NCI-H2227 (cell line): ENCODE data around the gene ECI1.

Source experiments
- DNase-seq: peaks from one replicate; lab custom pipeline; 2025; ENCODE audit not compliant: unreplicated experiment; lab: John Stamatoyannopoulos, UW

ECI1 gene

DNA sequence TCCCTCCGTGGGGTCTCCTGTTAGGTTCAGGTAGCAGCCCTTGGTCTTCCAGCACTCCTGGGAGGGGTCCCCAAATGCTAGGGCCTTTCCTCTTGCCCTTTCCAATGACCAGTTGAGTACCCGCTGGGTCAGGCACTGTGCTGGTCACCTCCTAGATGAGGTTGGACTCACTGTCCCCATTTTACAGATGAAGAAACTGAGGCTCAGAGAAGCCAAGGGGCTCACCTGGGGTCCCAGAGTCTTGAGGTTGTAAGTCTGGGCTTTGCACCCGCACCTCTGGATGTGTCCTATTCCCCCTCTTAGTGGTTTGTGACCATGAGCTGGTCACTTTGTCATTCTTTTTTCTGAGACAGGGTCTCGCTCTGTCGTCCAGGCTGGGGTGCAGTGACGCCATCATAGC is 53.6 kb downstream of the ECI1 start:
- no peak for DNase-seq

DNA sequence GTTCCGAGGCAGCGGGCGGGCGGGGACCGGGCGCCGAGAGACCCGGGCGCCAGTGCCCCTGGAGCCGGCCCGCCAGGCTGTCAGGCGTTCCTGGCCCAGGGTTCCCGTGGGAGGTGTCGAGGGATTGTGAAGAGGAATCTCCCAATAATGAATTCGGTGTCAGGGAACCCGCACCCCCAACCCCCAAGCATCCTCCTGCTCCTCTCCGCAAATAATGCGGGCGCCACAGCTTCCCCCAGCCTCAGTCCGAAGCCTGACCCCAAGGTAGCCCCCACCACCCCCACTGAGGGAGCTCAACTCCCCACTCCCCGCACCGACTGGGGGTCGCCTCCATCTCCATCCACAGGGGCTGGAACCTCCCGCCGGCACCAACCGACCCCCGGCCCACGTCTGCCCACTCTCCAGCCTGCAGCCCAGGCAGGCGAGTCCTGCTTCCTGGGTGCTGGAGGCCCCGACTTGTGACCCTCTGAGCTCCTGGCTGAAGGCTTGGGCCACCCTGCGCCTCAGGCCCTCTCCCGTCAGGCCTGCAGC is 54.3 kb downstream of the ECI1 start:
- no peak for DNase-seq

DNA sequence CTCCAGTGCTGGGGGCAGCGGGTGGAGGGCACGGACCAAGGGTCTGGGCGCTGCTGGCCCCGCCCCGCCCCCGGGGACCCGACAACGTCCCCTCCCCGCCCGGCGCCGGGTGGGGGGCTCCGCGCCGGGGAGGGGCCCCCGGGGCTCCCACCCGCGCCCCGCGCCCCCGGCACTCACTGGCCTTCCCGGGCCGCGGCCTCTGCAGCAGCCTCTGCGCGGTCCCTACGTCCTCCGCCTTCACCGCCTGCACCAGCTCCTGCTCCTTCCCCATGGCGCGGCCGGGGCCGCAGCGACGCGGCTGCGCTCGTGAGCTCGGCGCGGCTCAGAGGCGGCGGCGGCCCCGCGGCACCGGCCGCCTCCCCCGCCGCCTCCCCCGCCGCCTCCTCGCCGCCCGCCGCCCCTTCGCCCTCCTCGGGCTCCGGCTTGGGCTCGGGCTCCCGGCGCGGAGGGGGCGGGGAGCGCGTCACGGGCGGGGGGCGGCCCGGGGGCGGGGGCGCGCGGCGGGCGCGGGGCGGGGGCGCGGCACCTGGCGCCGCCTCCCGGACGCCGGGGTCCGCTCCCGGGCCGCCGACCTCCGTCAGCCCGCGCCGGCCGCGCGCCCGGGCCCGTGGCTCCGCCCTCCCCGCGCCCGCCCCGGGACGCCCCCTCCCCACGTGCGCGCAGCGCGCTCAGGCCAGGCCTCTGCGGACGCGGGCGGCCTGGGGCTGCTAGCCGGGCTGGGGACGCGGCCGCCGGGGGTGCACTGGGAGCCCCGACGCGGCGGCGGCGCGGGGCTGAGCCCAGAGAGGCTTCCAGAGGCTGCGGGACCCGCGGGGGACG is 55.0 kb downstream of the ECI1 start, which contains the start of gene CASKIN1:
CASKIN1 (minus strand) TSS at position 444 of the 819 bp plus-strand sequence; CDS start at position 271, 173 bp downstream.
- DNase-seq = peak; percentile 56

DNA sequence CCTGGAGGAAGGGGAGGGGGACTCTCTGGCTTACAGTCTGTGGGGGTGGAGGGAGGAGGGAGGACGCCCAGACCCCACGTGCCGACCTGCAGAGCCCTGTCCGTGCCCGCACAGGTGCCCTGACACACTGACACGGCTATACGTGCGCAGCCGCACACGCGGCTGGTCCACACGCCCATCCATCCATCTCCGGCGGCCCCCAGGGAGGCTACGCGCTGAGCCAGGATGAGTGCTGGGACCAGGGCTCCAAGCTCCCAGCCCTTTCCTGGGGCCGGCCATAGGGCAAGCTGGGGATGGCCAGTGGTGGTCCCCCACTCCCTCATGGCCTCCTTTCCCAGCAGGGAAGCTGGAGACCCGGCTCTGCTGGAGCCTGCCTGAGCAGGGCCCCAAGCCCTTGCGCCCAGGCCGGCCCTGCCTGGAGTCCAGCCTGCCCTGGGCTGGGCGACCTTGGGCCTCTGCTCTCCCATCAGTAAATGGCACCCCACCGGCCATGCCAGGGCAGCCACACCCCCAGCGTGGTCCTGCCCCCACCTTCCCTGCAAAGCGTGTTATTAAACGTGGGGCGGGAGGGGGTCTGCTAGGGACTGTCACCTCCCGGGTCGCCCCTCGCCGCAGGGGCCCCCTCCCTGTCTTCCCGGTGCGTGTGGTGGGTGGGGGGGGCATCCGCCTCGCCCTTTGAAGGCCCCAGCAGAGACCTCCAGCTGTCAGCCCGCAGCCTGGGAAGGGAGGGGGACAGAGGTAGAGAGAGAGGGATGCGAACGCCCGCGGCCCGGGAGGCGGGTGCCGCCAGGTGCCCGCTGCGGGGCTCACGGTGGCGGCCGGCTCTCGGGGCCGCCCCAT is 55.8 kb downstream of the ECI1 start:
- no peak for DNase-seq

DNA sequence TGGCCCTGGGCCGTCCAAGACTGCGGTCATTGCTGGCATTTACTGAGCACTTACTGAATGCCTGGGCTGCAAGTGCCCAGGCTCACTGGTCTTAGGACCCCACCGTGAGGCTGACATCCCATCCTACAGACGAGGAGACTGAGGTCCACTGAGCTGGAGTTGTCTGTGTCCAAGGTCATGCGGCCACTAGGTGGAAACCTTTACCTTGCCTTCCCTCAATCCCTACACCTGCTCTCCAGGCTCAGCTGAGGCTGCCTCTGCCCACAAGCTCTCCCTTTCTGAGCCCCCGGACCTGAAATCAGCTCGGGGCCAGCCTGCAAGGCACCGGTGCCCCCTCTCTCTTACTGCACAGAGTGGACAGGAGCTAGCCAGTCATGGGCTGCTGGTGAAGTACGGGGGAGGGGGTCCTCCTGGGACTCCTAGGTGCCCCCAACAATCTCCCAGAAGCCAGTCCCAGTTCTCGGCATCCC is 56.5 kb downstream of the ECI1 start:
- peak; percentile 31 for DNase-seq

DNA sequence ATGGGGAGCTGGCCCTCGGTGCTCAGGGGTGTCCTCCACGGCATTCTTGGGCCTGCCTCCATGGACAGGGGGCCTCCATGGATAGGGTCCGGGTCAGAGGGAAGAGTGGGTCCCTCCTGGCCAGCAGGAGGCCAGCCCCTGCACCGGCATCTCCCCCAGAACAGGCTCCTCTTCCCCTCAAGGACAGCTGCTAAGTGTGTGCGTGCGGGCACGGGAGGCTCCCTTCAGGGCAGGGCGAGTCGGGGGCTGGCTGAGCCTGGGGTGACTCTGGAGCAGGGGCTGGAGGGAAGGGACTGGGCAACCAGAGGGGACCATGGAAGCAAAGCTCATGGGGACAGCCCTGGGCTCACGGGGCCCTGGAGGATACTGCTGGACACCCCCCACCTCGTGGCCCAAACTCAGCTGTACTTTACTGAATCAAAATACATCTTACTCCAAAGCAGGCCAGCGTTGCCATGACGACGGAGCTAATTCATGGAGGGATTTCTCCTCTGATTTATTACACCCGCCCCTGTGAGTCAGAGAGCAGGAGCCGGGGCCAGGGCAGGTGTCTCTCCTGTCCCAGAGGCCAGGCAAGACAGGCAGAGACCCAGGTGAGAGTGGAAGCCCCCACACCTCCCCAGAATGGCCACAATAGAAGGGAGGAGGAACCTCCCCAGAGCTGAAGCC is 57.1 kb downstream of the ECI1 start:
- peak; percentile 85 for DNase-seq

DNA sequence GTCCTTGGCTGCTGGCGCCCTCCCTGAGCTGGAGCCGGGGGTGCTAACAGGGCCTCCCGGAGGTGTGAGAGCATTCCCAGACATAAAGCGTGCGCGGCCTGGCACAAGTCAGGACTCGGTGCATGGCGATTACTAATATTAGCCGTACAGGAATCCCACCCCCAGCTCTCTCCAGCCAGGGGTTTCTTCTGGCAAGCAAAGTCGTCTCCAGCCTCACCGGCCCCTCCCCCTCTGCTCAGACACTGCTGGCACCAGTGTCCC is 60.0 kb downstream of the ECI1 start:
- no peak for DNase-seq

DNA sequence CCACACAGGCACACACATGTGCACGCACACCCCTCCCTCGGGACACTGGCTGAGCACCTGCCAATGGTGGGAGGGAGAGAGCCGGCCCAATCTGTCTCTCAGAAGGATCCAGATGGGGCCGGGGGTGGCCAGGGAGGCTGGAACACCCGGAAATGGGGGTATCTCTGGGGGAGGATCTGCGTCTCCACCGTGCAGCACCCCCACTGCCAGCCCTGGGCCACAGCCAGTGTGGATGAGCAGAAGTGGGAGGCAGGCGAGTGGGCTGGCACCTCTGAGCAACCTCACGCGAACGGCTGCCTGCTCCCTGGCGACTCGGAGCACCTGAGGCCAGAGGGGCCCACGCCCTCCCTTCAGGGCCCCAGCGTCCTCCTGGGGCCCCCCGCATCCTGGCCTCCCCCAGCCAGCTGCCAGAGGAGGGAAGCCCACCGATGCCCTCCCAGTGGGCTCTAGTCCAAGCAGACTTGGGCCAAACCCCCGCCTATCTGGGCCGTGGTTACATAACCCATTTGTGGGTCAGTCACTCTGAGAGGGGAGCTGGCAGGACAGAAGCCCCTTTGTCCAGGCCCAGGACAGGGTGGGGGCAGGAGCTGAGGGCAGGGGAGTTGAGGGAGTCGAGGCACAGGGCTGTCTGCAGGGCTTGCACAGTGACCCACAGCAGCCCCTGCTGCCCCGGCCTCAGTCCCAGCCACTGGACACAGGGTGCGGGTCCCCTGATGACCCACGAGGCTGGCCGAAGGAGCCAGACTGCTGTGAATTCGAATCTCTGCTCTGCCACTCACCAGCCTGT is 60.5 kb downstream of the ECI1 start:
- no peak for DNase-seq

DNA sequence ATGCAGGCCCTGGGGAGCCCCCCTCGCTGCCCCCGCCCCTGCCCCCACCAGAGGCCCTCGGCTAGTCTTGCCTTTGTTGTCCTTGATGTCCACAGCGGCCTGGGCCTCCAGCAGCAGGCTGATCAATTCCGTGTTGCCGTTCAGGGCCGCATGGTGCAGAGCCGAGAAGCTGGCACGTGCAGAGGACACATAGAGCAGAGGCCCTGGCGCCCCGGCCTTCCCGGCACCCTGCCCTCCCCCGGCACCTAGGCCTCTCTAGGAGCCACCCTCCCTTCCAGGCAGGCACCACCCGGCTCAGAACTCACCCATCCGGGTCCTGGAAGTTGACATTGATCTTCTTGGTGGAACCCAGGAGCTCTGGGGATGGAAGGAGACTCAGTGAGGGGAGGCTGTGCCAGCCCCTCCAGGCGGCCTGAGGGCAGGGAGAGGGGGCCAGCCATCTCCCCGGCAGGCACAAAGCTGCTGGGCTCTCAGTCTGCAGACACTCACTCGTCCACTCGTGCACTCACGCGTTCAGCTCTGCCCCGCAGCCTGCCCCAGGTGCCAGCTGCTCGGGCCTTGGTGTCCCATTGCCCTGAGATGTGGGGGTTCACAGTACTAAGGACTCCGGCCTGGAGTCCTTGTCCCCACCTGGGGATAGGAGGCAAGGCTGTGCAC is 61.3 kb downstream of the ECI1 start:
- DNase-seq = no peak
